ENCODE measurements around the gene ELL. TPM values are rescaled to one million over a fixed set of nuclear protein-coding genes. Genes with fewer than 3 reads are reported as not detected.
"Not testable (repeated sequence)": the region's sequence is repeated elsewhere in the genome, so short reads cannot be mapped to it uniquely, and the experiment has no call there.

The ELL gene
- total and polyA plus RNA-seq, 2 donors from 2014 or later: 5.7 to 25.2 TPM

- intact Hi-C loops (cut with DNase I): no loop called here
- Histone ChIP-seq H3K27ac (ENCODE audit: low read depth in 2 of 2, low read length in 2 of 2) (no peak overlapping the region), H3K9ac (ENCODE audit: low read length in 3 of 3) (no peak overlapping the region), H3K27me3 (ENCODE audit: control insufficient read depth, insufficient read depth, low read length) (no peaks in the 10 kb centered on the region), H3K4me3 (ENCODE audit: low read length in 3 of 3) (no peak overlapping the region), H3K36me3 (ENCODE audit: control insufficient read depth in 2 of 3, insufficient read depth in 3 of 3, low read length in 3 of 3) (peaks cover 0 to 14% (median 8%) of the 10 kb centered on the region in 3 donors), H3K9me3 (ENCODE audit: control insufficient read depth in 2 of 3, insufficient read depth in 1 of 3, low read length in 3 of 3) (no peaks in the 10 kb centered on the region), H3K4me1 (ENCODE audit: control insufficient read depth in 2 of 3, insufficient read depth in 2 of 3, low read depth in 1 of 3, low read length in 3 of 3) (no peaks in the 10 kb centered on the region)
- TF ChIP-seq CTCF (IDR thresholded peaks at IDR 0.05; ENCODE audit: borderline replicate concordance, extremely low read depth, insufficient read depth): no peak
- no peak for FAIRE-seq
- DNase-seq: no peak
Measured at GRCh38 chr19:18529782-18530181, 7.9 kb upstream of the ELL start.

GRCh38 chr19:18526316-18526715, 4.4 kb upstream of the ELL start:
- FAIRE-seq (no peak), DNase-seq (no peak)
- peaks cover 0 to 2% (median 2%) of the 10 kb centered on the region in 3 donors for H3K36me3 ChIP-seq (ENCODE audit: control insufficient read depth in 2 of 3, insufficient read depth in 3 of 3, low read length in 3 of 3)
- H3K4me1 ChIP-seq (ENCODE audit: control insufficient read depth in 2 of 3, insufficient read depth in 2 of 3, low read depth in 1 of 3, low read length in 3 of 3): no peaks in the 10 kb centered on the region
- no peak for TF ChIP-seq CTCF (IDR thresholded peaks at IDR 0.05; ENCODE audit: borderline replicate concordance, extremely low read depth, insufficient read depth)
- H3K27me3 ChIP-seq (ENCODE audit: control insufficient read depth, insufficient read depth, low read length): no peaks in the 10 kb centered on the region
- intact Hi-C loops (cut with DNase I): no loop called here
- H3K9me3 ChIP-seq (ENCODE audit: control insufficient read depth in 2 of 3, insufficient read depth in 1 of 3, low read length in 3 of 3): no peaks in the 10 kb centered on the region
- H3K4me3 ChIP-seq (ENCODE audit: low read length in 3 of 3): no peak overlapping the region
- H3K27ac ChIP-seq (ENCODE audit: low read depth in 2 of 2, low read length in 2 of 2): no peak overlapping the region
- no peak overlapping the region for H3K9ac ChIP-seq (ENCODE audit: low read length in 3 of 3)

GRCh38 chr19:18523841-18524240, 2.0 kb upstream of the ELL start:
- TF ChIP-seq CTCF (IDR thresholded peaks at IDR 0.05; ENCODE audit: borderline replicate concordance, extremely low read depth, insufficient read depth): no peak
- DNase-seq (no peak), FAIRE-seq (no peak)
- H3K9me3 ChIP-seq (ENCODE audit: control insufficient read depth in 2 of 3, insufficient read depth in 1 of 3, low read length in 3 of 3): no peaks in the 10 kb centered on the region
- H3K9ac ChIP-seq (ENCODE audit: low read length in 3 of 3): no peak overlapping the region
- H3K4me3 ChIP-seq (ENCODE audit: low read length in 3 of 3): no peak overlapping the region
- intact Hi-C loops (cut with DNase I): no loop called here
- H3K27me3 ChIP-seq (ENCODE audit: control insufficient read depth, insufficient read depth, low read length): no peaks in the 10 kb centered on the region
- H3K27ac ChIP-seq (ENCODE audit: low read depth in 2 of 2, low read length in 2 of 2): no peak overlapping the region
- H3K4me1 ChIP-seq (ENCODE audit: control insufficient read depth in 2 of 3, insufficient read depth in 2 of 3, low read depth in 1 of 3, low read length in 3 of 3): peaks cover 2 to 12% (median 9%) of the 10 kb centered on the region in 3 donors
- no peaks in the 10 kb centered on the region for H3K36me3 ChIP-seq (ENCODE audit: control insufficient read depth in 2 of 3, insufficient read depth in 3 of 3, low read length in 3 of 3)

- H3K27ac ChIP-seq (ENCODE audit: low read depth in 2 of 2, low read length in 2 of 2): not testable (repeated sequence)
Measured at GRCh38 chr19:18522862-18523440, 1.1 kb upstream of the ELL start.

More at GRCh38 chr19:18522862-18523440, 1.1 kb upstream of the ELL start:
- intact Hi-C loops (cut with DNase I); H3K9ac ChIP-seq (ENCODE audit: low read length in 3 of 3); FAIRE-seq; H3K27me3 ChIP-seq (ENCODE audit: control insufficient read depth, insufficient read depth, low read length); DNase-seq; H3K9me3 ChIP-seq (ENCODE audit: control insufficient read depth in 2 of 3, insufficient read depth in 1 of 3, low read length in 3 of 3); H3K36me3 ChIP-seq (ENCODE audit: control insufficient read depth in 2 of 3, insufficient read depth in 3 of 3, low read length in 3 of 3): not testable (repeated sequence)
- peak overlapping the region in 2 of 3 donors; percentile 51 to 52 for H3K4me3 ChIP-seq (ENCODE audit: low read length in 3 of 3)
- peaks cover 2 to 19% (median 11%) of the 10 kb centered on the region in 3 donors for H3K4me1 ChIP-seq (ENCODE audit: control insufficient read depth in 2 of 3, insufficient read depth in 2 of 3, low read depth in 1 of 3, low read length in 3 of 3)

Measured in kidney (tissue), 14 donors.